Glutamatergic neuron (in vitro differentiated cells): ENCODE results near the gene PLTP. TPM values are rescaled to one million over a fixed set of nuclear protein-coding genes. Genes with fewer than 3 reads are reported as not detected.

Experiments
- DNase-seq: peaks from one replicate; pipeline ENCODE4 v3.0.0; 2022
- H3K27ac Mint-ChIP-seq: one replicate; pipeline ENCODE4 v1.8.0; 2020; ENCODE audit warnings: mild to moderate bottlenecking, mixed read lengths, inconsistent platforms; ENCODE audit not compliant: unreplicated experiment
- H3K27me3 Mint-ChIP-seq: one replicate; pipeline ENCODE4 v1.8.0; 2020; ENCODE audit warnings: mild to moderate bottlenecking, moderate library complexity, mixed read lengths, inconsistent platforms; ENCODE audit not compliant: unreplicated experiment
- H3K36me3 Mint-ChIP-seq: one replicate; pipeline ENCODE4 v1.8.0; 2020; ENCODE audit warnings: mild to moderate bottlenecking, mixed read lengths, inconsistent platforms; ENCODE audit not compliant: unreplicated experiment
- H3K4me1 Mint-ChIP-seq: one replicate; pipeline ENCODE4 v1.8.0; 2020; ENCODE audit warnings: mild to moderate bottlenecking, low read depth, mixed read lengths, inconsistent platforms; ENCODE audit not compliant: unreplicated experiment
- H3K4me3 Mint-ChIP-seq: one replicate; pipeline ENCODE4 v1.8.0; 2020; ENCODE audit warnings: mild to moderate bottlenecking, mixed read lengths, inconsistent platforms; ENCODE audit not compliant: unreplicated experiment
- H3K9me3 Mint-ChIP-seq: one replicate; pipeline ENCODE4 v1.8.0; 2020; ENCODE audit warnings: mild to moderate bottlenecking, moderate library complexity, mixed read lengths, inconsistent platforms; ENCODE audit not compliant: unreplicated experiment
- CTCF ChIP-seq: fragments of 200-600 bp; sonication (generic); IDR thresholded peaks from one replicate; pipeline ENCODE4 v1.5.0; 2021; ENCODE audit not compliant: partially characterized antibody, unreplicated experiment
- total RNA-seq: library from RNA; stranded (reverse); fragmentation: NEBNext Ultra II Directional; extraction: Animal tissue kit (Norgen Biotek cat#: 25700); gene quantifications from one replicate; pipeline ENCODE4 v1.2.1, GENCODE V29; 2021; ENCODE audit not compliant: unreplicated experiment

PLTP gene
- total RNA-seq, 1 donor from 2014 or later: 29.7 TPM

GRCh38 chr20:45867819-45868176, 44.2 kb downstream of the PLTP start:
- Mint-ChIP-seq H3K27me3 (no peaks in the 10 kb centered on the region), H3K27ac (no peak overlapping the region), H3K4me3 (no peak overlapping the region), H3K9me3 (no peaks in the 10 kb centered on the region), H3K36me3 (peaks cover 3% of the 10 kb centered on the region), H3K4me1 (no peaks in the 10 kb centered on the region)
- TF ChIP-seq CTCF: no peak
- DNase-seq: no peak

GRCh38 chr20:45867136-45867818, 44.7 kb downstream of the PLTP start:
- Mint-ChIP-seq H3K9me3 (no peaks in the 10 kb centered on the region), H3K27ac (no peak overlapping the region), H3K4me1 (no peaks in the 10 kb centered on the region), H3K27me3 (no peaks in the 10 kb centered on the region), H3K36me3 (peaks cover 2% of the 10 kb centered on the region), H3K4me3 (no peak overlapping the region)
- TF ChIP-seq CTCF: no peak
- no peak for DNase-seq

GRCh38 chr20:45866454-45866853, 45.5 kb downstream of the PLTP start:
- Mint-ChIP-seq H3K36me3 (no peaks in the 10 kb centered on the region), H3K4me1 (no peaks in the 10 kb centered on the region)
- TF ChIP-seq CTCF: no peak

GRCh38 chr20:45863543-45864470, 48.1 kb downstream of the PLTP start:
- Mint-ChIP-seq H3K4me1 (no peaks in the 10 kb centered on the region), H3K4me3 (no peak overlapping the region), H3K36me3 (no peaks in the 10 kb centered on the region), H3K27ac (no peak overlapping the region), H3K9me3 (no peaks in the 10 kb centered on the region), H3K27me3 (no peaks in the 10 kb centered on the region)
- TF ChIP-seq CTCF: no peak
- DNase-seq: no peak

More at GRCh38 chr20:45866454-45866853, 45.5 kb downstream of the PLTP start:
- H3K27ac Mint-ChIP-seq: no peak overlapping the region
- H3K9me3 Mint-ChIP-seq: no peaks in the 10 kb centered on the region
- no peak for DNase-seq
- H3K27me3 Mint-ChIP-seq: no peaks in the 10 kb centered on the region
- H3K4me3 Mint-ChIP-seq: no peak overlapping the region
